H1 (cell line): ENCODE measurements around the gene NRXN3. TPM values are rescaled to one million over a fixed set of nuclear protein-coding genes. Genes with fewer than 3 reads are reported as not detected.

Experiments used
- CEBPB ChIP-seq: IDR thresholded peaks from 2 replicates; pipeline ENCODE4 v1.6.1; 2012; ENCODE audit warnings: low read depth, low read length
- SP2 ChIP-seq: IDR thresholded peaks from 2 replicates; pipeline ENCODE4 v1.6.1; 2012; ENCODE audit warnings: mild to moderate bottlenecking, low read length, inconsistent platforms
- SP4 ChIP-seq: IDR thresholded peaks from 2 replicates; pipeline ENCODE4 v1.6.1; 2012; ENCODE audit warnings: low read length, inconsistent platforms
- polyA plus RNA-seq, 7 experiments: library from polyadenylated mRNA; depleted of rRNA in 3 of 7; stranded (reverse) in 5 of 7; unstranded in 2 of 7; fragments of >200 nt in 5 of 7; fragments of 200-250 nt in 2 of 7; gene quantifications; 1 replicate in 5 of 7; 2 replicates in 1 of 7; 4 replicates in 1 of 7; pipeline versions ENCODE4 v1.2.1 to v1.2.3, GENCODE V29; 2011 to 2013; ENCODE audit warnings: missing spikeins in 2 of 7, mixed read lengths in 2 of 7
- total RNA-seq: library from RNA; stranded (reverse); fragmentation: NEBNext Ultra II Directional; extraction: Animal tissue kit (Norgen Biotek cat#: 25700); gene quantifications from 2 replicates; pipeline ENCODE4 v1.2.1, GENCODE V29; 2021

The NRXN3 gene
- total and polyA plus RNA-seq, 2 of the 8 experiments (the other 6 are each of a cell fraction or from before 2014, with no cell fraction given): 2.6 to 4.1 TPM

GRCh38 chr14:79084861-79085260 is 914.7 kb downstream of the NRXN3 start (continued):
- TF ChIP-seq CEBPB: no peak
- TF ChIP-seq SP2: no peak
- TF ChIP-seq SP4: no peak
